A673 (cell line): ENCODE measurements around the gene IPO13.

ENCODE experiments used
- EZH2 ChIP-seq: fragments of 200-600 bp; sonication (generic); IDR thresholded peaks from 2 replicates; pipeline ENCODE4 v1.6.1; 2017; ENCODE audit warnings: borderline replicate concordance, low read depth, mild to moderate bottlenecking, mixed read lengths, antibody characterized with exemption, low read length; ENCODE audit not compliant: poor library complexity, severe bottlenecking
- TF ChIP-seq, protein P1 (sequence below): fragments of 300-800, 200-600 bp; sonication (generic); conservative IDR thresholded peaks from 2 replicates; pipeline ENCODE4 v1.5.1; 2017; ENCODE audit warnings: low read depth, mild to moderate bottlenecking, antibody characterized with exemption, low read length, moderate library complexity, mixed read lengths

DNA sequence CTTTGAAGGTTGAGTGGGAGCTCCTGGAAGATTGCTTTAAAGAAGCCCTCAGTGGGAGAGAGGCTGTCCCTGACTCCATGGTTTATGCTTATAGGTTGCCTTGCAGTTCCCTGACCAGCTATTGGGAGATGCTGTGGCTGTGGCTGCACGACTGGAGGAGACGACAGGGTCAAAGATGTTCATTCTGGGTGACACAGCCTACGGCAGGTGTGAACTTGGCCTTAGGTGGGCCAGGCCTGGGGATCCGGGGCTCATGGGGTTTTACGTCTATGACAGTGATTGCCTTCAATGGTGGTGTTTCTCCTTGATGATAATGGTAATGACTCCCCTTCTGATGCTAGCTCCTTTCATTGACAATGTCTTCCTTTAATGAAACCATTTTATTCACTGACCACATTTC is 23.8 kb downstream of the IPO13 start:
- TF ChIP-seq, protein P1, sequence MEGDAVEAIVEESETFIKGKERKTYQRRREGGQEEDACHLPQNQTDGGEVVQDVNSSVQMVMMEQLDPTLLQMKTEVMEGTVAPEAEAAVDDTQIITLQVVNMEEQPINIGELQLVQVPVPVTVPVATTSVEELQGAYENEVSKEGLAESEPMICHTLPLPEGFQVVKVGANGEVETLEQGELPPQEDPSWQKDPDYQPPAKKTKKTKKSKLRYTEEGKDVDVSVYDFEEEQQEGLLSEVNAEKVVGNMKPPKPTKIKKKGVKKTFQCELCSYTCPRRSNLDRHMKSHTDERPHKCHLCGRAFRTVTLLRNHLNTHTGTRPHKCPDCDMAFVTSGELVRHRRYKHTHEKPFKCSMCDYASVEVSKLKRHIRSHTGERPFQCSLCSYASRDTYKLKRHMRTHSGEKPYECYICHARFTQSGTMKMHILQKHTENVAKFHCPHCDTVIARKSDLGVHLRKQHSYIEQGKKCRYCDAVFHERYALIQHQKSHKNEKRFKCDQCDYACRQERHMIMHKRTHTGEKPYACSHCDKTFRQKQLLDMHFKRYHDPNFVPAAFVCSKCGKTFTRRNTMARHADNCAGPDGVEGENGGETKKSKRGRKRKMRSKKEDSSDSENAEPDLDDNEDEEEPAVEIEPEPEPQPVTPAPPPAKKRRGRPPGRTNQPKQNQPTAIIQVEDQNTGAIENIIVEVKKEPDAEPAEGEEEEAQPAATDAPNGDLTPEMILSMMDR, result no peak
- TF ChIP-seq EZH2, result no peak
